ENCODE results near the gene YARS1. TPM values are rescaled to one million over a fixed set of nuclear protein-coding genes. Genes with fewer than 3 reads are reported as not detected.

Gene YARS1
- total and polyA plus RNA-seq, 2 of the 13 experiments (the other 11 are each of a cell fraction or from before 2014, with no cell fraction given) = 50.1 to 113 TPM

- peak; percentile 63 for TF ChIP-seq BCL6 (CRISPR knock-in tag; IDR thresholded peaks at IDR 0.05)
- no peak for TF ChIP-seq MIXL1 (CRISPR knock-in tag; IDR thresholded peaks at IDR 0.05)
- no peak for TF ChIP-seq NCOA2 (CRISPR knock-in tag; IDR thresholded peaks at IDR 0.05)
- TF ChIP-seq LRRFIP1 (CRISPR knock-in tag; conservative IDR thresholded peaks at IDR 0.05) = no peak
- TF ChIP-seq TAF15 (IDR thresholded peaks at IDR 0.05; ENCODE audit: low read depth, low read length, poor library complexity, severe bottlenecking) = no peak
- TF ChIP-seq ZNF263 (CRISPR knock-in tag; IDR thresholded peaks at IDR 0.05) = no peak
- TF ChIP-seq RNF219 (CRISPR knock-in tag; IDR thresholded peaks at IDR 0.05) = no peak
- no peak for TF ChIP-seq THAP8 (CRISPR knock-in tag; IDR thresholded peaks at IDR 0.05; ENCODE audit: borderline replicate concordance)
- TF ChIP-seq ZNF556 (CRISPR knock-in tag; IDR thresholded peaks at IDR 0.05; ENCODE audit: borderline replicate concordance) = peak; percentile 98
- TF ChIP-seq ZFX (CRISPR knock-in tag; IDR thresholded peaks at IDR 0.05; ENCODE audit: low read depth) = peak; percentile 25; the same call in 1 of the 2 replicates
- TF ChIP-seq MIER3 (CRISPR knock-in tag; IDR thresholded peaks at IDR 0.05; ENCODE audit: borderline replicate concordance) = no peak
- TF ChIP-seq ETV6 (CRISPR knock-in tag; conservative IDR thresholded peaks at IDR 0.05) = no peak
- no peak for TF ChIP-seq KMT2A (CRISPR knock-in tag; IDR thresholded peaks at IDR 0.05)
- no peak for TF ChIP-seq MED1 (CRISPR knock-in tag; IDR thresholded peaks at IDR 0.05)
- TF ChIP-seq ZEB1 (IDR thresholded peaks at IDR 0.05; ENCODE audit: insufficient replicate concordance, low read depth) = no peak
- no peak for TF ChIP-seq ZNF33A (CRISPR knock-in tag; IDR thresholded peaks at IDR 0.05; ENCODE audit: borderline replicate concordance)
- no peak for TF ChIP-seq ETS1 (CRISPR knock-in tag; IDR thresholded peaks at IDR 0.05)
- TF ChIP-seq ARID4A (CRISPR knock-in tag; IDR thresholded peaks at IDR 0.05; ENCODE audit: borderline replicate concordance) = no peak
- no peak for TF ChIP-seq LCORL (IDR thresholded peaks at IDR 0.05)
- TF ChIP-seq LCORL (CRISPR knock-in tag; IDR thresholded peaks at IDR 0.05) = no peak; the same call in 1 of the 2 replicates
- 0 out of 2 replicates have a peak, but pooled peaks have one; percentile 18 for TF ChIP-seq AKAP8 (CRISPR knock-in tag; IDR thresholded peaks at IDR 0.05)
Observed at GRCh38 chr1:32742956-32743355, 74.2 kb downstream of the YARS1 start (continued).

Data from HepG2 (cell line).